ENCODE measurements around the gene NDRG4.

NDRG4 gene

DNA sequence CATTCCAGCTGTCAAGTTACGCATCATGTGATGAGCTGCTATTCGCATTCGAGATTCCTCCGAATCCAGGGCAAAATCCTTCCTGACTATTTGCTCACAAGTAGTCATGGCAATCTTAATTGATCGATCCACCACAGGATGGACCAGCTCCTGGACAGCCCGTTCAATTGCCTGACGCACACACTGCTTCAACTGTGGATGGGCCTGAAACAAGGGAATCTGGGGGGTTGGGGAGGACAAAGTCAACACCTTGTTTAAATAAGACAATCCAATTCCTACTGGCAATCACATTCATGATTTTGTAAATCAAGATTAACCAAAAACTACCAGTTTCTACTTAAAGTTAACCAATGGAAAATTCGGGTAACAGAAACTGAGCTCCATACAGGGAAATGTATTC is 43.7 kb downstream of the NDRG4 start:
- DNase-seq (ENCODE audit: low spot score): no peak

DNA sequence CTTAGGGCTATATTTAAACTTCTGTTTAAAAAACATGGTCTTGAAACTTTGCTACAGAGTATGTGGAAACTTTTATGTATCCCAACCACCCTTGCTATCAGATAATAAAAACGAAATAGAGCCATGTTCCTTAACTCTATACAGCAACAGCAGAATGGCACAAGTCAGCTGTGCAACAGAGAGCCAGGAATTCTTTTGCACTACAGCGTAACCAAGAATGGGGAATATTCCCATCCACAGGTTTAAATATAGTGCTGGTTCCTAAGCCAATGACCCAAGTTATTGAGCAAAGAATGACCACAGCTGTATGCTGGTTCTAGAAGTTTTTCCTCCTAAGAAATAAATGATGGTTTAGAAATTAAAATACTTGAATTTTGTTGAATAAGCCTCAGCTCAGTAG is 48.4 kb downstream of the NDRG4 start:
- no peak for DNase-seq (ENCODE audit: low spot score)

DNA sequence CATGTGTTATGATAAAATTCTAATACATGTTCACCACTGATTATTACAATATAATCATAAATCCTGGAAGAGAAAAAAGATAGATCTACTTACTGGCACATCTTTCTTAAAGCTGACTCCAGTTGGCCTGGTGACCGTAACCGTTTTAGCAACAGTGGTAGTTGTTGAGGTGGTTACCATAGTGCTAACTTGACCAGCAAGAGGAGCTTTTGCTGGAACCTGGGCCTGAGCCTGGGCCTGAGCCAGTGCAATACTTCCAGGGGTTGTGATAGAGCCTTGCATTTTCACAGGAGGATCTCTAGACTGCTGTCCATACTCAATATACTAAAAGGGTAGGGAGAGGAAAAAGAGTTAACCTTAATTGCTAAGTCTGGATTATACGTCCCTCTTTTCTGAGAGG is 51.6 kb downstream of the NDRG4 start:
- DNase-seq (ENCODE audit: low spot score): no peak

DNA sequence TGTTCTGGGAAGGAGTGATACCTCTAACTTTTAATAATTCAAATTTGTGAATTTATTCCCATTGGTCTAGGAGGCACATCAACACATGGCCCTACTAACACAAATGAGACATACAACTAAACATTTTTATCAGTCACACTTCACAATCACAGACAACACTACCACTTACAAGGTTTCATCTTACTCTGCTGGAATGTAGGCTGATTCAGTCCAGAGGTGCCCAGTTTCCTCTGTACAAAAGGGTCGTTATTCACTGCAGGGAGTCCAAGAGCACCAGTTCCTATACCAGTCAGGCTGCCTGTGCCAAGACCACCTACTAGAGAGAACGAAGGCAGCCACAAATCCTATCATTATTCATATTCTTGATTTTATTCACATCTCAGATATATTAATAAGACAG is 56.7 kb downstream of the NDRG4 start:
- DNase-seq (ENCODE audit: low spot score): no peak
